ENCODE results near the gene THBS1.

Gene THBS1

DNA sequence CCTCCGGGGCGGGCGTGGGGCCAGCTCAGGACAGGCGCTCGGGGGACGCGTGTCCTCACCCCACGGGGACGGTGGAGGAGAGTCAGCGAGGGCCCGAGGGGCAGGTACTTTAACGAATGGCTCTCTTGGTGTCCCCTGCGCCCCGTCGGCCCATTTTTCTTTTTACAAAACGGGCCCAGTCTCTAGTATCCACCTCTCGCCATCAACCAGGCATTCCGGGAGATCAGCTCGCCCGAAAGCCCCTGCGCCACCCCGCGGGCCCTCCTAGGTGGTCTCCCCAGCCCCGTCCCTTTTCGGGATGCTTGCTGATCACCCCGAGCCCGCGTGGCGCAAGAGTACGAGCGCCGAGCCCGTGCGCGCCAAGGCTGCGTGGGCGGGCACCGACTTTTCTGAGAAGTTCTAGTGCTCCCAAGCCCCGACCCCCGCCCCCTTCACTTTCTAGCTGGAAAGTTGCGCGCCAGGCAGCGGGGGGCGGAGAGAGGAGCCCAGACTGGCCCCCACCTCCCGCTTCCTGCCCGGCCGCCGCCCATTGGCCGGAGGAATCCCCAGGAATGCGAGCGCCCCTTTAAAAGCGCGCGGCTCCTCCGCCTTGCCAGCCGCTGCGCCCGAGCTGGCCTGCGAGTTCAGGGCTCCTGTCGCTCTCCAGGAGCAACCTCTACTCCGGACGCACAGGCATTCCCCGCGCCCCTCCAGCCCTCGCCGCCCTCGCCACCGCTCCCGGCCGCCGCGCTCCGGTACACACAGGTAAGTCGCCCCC, at the start of gene THBS1:
Gene THBS1 (plus strand): TSS at position 595 of the 757 bp plus-strand sequence. CDS start 779 bp downstream, outside the sequence.
- peak; percentile 78 for DNase-seq

- DNase-seq: no peak
These were observed 45.9 kb upstream of the THBS1 start for GRCh38 chr15:39534996-39535395.

GRCh38 chr15:39535466-39535865, 45.4 kb upstream of the THBS1 start:
- no peak for DNase-seq

DNA sequence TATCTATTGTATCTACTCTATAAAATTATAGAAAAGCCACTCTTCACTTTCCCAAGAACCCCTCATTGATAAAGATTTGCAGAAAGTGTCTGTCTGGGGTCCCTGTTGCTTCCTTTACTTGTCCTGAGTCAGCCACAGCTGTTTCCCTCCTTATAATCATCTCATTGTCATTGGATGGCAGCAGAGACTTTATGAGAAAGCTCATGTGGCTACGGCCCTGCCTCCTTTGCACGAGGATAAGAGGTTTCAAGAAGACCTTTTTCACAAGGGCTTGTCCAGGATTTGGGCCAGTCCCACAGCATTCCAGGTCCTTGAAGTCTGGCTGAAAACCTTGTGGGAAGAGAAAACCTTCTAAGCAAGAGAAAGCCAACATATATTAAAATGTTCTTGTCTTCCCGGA, 41.9 kb upstream of the THBS1 start:
- no peak for DNase-seq

DNA sequence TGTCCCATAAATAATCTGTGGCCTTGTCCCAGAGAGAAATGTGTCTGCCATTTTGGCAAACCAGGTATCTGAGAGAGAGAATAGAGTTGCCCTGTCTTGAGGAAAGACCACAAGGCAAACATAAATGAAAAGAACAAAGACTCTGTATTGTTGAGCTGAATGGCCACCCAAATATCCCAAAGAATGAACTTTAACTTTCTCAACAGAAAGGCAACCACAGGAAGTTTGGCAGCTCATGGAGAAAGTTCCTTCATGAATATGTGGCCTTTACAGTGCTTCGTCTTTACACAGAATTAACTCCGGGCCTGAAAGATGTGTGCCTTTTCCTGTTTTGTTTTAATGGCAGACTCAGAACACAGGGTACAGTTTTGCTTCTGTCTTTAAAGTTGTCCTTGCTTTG, 41.4 kb upstream of the THBS1 start:
- DNase-seq: no peak

- no peak for DNase-seq
These were observed 40.8 kb upstream of the THBS1 start for GRCh38 chr15:39539973-39540558.

- no peak for DNase-seq
These were observed 38.4 kb upstream of the THBS1 start for GRCh38 chr15:39542385-39543065.

GRCh38 chr15:39543651-39544050, 37.2 kb upstream of the THBS1 start:
- no peak for DNase-seq

DNA sequence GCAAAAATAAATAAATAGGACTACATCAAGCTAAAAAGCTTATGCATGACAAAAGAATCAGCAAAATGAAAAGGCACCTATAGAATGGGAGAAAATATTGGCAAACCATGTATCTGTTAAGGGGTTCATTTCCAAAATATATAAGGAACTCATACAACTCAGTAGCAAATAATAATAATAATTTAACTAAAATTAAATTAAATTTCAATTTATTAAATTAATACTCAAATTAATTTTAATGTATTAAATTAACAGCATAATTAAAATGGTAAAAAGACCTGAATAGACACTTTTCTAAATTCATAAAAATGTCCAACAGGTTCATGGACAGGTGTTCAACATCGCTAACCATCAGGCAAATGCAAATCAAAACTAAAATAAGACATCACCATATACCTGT, 34.0 kb upstream of the THBS1 start:
- DNase-seq: no peak

DNA sequence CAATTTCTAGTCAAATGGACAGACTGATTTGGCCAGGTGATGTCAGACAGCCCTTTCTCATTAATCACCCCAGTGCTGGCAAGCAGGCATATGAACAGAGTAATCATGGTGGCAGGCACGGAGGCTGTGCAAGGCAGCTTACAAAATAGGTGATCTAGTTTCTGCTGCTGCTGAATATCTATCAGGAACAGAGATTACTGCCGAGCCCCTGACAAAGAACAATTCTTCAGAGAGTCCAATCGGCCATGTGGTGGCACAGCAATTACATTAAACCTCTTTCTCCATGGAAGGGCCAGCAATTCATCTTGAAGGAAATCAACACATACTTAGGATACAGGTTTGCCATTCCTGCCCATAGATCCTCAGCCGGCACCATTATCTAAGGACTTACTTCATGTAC, 32.3 kb upstream of the THBS1 start:
- no peak for DNase-seq

- no peak for DNase-seq
These were observed 31.0 kb upstream of the THBS1 start for GRCh38 chr15:39549912-39550311.

GRCh38 chr15:39551476-39551875, 29.4 kb upstream of the THBS1 start:
- no peak for DNase-seq

- no peak for DNase-seq
These were observed 28.3 kb upstream of the THBS1 start for GRCh38 chr15:39552556-39552955.

DNA sequence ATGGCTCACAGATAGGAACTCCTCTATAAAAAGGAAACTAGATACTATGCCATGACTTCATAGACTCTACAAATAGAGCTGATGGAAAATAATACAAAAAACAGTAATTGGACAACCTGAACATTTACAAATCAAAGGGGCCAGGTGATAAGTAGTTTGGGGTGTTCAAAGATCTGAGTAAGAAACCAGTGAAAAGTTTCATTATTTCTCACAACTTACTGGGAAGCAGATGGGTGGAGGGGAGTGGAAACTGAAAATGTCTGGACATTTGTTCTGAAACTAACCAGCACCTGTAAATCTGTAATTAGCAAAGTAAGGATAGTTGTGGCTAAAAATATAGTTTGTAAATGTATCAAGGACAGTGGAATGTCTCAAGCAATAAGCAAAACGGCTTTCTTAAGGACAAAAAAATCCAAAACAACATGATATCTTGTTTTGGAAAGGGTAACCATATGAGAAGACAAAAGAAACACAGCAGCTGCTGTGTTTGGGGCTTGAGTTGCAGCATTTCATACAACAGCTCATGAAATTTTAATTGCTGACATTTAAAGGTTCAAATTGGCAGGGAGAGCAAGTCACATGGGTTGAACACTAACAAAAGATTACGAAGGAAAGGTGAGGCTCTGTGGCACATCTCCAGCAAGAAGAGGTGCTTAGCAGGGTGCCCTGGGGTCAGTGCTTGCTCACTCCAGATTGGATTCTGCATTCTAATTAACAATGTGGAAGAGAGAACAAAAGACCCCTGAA, 26.8 kb upstream of the THBS1 start:
- no peak for DNase-seq

DNA sequence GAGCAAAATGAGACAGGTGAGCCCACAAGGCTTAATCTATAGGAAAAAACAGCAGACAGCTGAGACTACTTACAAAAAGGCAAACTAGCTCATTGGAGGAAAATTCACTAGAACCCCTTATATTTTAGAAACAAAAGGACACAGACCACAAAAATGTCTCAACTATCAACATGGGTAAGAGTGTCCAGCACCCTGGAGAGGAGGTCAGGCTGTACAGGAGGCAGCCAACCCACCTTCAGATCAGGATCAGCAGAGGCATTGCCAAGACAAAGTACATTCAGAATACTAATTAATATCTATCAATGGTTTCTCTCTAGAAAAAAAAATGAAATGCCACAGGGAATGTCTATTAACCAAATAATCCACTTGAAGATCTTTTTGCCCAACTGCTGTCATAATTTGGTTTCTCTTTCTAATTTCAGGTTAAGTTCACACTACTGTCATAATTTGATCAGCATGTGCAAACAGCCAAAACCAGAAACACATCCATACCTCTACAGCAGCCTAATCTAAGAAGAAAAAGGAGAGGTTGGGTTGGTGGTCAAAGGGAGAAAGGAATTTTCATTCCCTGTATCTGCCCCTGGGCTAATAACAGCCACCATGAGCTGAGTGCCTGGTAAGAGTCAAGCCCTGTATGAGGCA, 26.0 kb upstream of the THBS1 start:
- DNase-seq: no peak

DNA sequence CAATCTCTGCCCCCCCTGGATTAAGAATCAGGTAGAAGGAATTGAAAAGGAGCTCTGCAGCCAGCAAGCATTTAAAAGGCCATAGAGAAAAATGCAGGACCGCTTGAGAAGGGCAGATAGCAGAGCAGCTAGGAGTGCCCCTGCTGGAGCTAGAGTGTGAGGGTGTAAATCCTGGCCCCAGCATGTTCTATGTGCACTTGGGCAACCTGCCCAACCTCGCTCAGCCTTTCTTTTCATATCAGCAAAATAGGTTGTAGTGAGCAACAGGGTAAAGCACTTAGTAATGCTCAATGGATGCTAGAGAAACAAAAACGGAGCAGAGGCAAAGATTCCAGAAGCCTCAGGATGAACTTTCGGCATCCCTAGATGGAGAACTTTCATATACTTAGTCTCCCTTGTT, 25.0 kb upstream of the THBS1 start:
- DNase-seq: no peak

DNA sequence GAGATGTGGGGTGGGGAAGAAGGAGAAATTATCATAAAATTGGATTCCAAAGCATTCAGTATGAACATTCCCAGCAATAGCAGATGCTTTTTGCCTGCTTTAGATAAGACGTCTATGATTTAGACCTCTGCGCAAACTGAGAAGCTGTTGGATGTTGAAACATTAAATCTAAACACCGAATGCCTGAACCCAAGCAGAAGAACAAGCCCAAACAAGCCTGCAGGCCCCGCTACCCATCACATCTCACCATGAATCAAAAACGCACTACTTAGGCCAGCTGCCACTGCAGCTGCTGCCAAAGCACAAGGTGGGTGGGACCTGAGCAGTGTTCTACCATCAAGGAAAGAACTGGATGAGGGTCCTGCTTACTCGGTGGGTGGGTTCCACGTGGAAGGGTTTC, 24.4 kb upstream of the THBS1 start:
- no peak for DNase-seq

DNA sequence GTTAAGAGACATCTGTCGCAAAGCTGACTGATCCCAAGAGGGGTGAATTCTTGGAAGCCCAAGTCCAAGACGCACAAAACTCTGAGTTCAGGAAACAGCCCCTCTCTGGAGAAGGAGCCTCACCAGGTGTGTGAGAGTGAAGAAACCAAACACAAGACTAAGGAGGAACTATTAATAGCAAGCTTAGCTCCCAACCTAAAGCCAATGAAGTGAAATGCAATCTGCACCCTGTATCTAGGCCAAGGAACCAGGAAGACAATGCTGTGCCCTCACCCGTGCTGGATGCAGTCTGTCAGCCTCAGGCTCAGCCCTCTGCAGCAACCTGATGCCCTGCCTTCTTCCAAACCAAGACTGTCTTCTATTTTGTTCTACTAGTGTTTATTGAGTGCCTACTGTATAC, 22.5 kb upstream of the THBS1 start:
- DNase-seq: no peak

DNA sequence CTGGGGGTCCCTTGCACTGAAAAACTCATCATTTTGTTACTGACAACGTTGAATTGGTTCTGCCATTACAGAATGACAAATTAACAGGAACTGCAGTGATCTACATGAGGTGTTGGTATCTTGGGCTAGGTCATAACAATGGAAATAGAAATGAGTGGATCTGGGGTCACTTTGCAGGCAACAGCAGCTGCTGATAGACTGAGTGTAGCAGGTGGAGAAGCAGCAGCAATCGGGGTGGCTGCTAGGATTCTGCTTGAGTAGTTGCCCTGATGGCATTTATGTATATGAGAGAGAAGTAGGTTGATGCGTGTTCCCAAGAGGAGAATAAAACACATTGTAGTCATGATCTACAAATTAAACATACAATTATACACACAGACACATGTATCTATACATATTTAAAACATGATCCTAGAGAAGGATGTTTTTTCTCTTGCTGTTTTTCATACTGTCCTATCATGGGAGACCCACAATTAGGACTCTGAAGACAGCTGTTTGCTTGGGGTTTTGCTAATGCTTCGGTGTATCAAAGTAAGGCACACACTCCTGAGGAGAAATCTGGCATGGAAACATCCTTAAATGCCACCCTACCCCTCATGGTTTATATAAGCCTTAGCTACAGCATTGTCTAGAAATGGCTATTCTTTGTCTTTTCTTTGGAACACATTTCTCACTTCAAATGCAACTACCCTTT, 15.8 kb upstream of the THBS1 start:
- no peak for DNase-seq

DNA sequence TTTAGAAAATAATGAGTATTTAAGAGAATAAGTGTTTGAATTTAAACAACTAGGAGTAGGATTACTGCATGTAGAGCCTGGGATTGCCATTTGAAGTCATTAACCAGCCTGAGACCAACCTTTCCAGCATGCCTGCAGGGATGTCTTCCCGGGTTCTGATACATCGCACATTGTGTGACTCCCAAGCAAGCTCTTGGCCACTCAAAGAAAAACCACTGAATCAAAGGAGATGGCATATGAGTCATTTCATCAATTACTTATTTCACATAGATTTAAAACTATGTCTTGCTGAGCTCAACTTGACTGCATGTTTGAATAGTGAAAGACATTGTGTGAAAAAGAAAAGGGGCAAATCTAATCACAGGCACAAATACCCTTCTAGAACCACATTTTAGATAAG, 15.0 kb upstream of the THBS1 start:
- DNase-seq: no peak

DNA sequence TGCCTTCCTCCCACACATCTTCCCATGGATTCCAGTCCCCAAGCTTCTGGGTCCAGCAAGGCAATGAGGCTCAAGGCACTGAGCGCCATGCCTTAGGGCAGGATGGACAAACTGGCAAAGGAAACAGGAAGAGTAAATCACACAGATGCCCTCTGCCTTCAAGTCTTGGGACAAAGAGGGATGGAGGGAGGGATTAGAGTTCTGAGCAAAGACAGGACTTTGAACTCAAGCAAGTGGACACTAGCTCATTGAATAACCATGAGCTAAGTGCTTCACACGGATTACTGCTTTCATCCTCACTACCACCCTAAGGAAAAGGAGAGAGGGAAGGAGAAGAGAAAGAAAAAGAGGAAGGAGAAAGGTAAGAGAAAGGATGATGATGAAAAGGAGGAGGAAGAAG, 7.6 kb upstream of the THBS1 start:
- no peak for DNase-seq

- DNase-seq: no peak
These were observed 7.0 kb upstream of the THBS1 start for GRCh38 chr15:39573844-39574243.

Data from HCEC 1CT (cell line).